Osteoblast (primary cell): ENCODE measurements around the gene IFI35. TPM values are rescaled to one million over a fixed set of nuclear protein-coding genes. Genes with fewer than 3 reads are reported as not detected.

Experiments used
- DNase-seq: peaks from one replicate; pipeline ENCODE4 v3.0.0; 2011; ENCODE audit warnings: low spot score, mixed read lengths; ENCODE audit not compliant: insufficient read length; ENCODE audit errors: missing footprints
- H2AFZ ChIP-seq: 2 replicates; pipeline ENCODE4 v1.6.0; 2011; ENCODE audit warnings: mild to moderate bottlenecking, low read length
- H3K27ac ChIP-seq: 2 replicates; pipeline ENCODE4 v1.5.1; 2011; ENCODE audit warnings: mild to moderate bottlenecking, low read depth, low read length, moderate library complexity
- H3K27me3 ChIP-seq: 2 replicates; pipeline ENCODE4 v1.6.0; 2012; ENCODE audit warnings: mild to moderate bottlenecking, control low read depth, inconsistent platforms, low read length, moderate library complexity; ENCODE audit not compliant: insufficient read depth
- H3K36me3 ChIP-seq: 2 replicates; pipeline ENCODE4 v1.5.1; 2011; ENCODE audit warnings: mild to moderate bottlenecking, low read length, control low read depth, moderate library complexity; ENCODE audit not compliant: insufficient read depth
- H3K4me1 ChIP-seq: 2 replicates; pipeline ENCODE4 v1.5.1; 2011; ENCODE audit warnings: mild to moderate bottlenecking, low read length, control low read depth, moderate library complexity; ENCODE audit not compliant: insufficient read depth
- H3K4me2 ChIP-seq: 2 replicates; pipeline ENCODE4 v1.6.0; 2011; ENCODE audit warnings: mild to moderate bottlenecking, low read length; ENCODE audit not compliant: insufficient read depth
- H3K4me3 ChIP-seq: fragments of 200-600 bp; sonication (generic); 3 replicates; pipeline ENCODE4 v1.5.1; 2012; ENCODE audit warnings: mild to moderate bottlenecking, low read length, inconsistent platforms; ENCODE audit not compliant: insufficient read depth
- H3K79me2 ChIP-seq: 2 replicates; pipeline ENCODE4 v1.6.0; 2012; ENCODE audit warnings: mild to moderate bottlenecking, low read length, control low read depth, inconsistent platforms; ENCODE audit not compliant: insufficient read depth
- H3K9me3 ChIP-seq: 2 replicates; pipeline ENCODE4 v1.5.1; 2011; ENCODE audit warnings: low read depth, low read length, control low read depth
- H4K20me1 ChIP-seq: 2 replicates; pipeline ENCODE4 v1.6.0; 2012; ENCODE audit warnings: mild to moderate bottlenecking, low read length, control low read depth; ENCODE audit not compliant: insufficient read depth
- total RNA-seq: library from RNA; depleted of rRNA; stranded (reverse); fragments of >200 nt; gene quantifications from 2 replicates; pipeline ENCODE4 v1.2.3, GENCODE V29; 2012
- TF ChIP-seq, protein P1 (sequence below): IDR thresholded peaks from 2 replicates; pipeline ENCODE4 v1.5.1; 2011; ENCODE audit warnings: mild to moderate bottlenecking, low read depth, low read length, moderate library complexity; ENCODE audit errors: extremely low read depth

Gene IFI35
- total RNA-seq, 1 donor = 45.2 TPM

DNA sequence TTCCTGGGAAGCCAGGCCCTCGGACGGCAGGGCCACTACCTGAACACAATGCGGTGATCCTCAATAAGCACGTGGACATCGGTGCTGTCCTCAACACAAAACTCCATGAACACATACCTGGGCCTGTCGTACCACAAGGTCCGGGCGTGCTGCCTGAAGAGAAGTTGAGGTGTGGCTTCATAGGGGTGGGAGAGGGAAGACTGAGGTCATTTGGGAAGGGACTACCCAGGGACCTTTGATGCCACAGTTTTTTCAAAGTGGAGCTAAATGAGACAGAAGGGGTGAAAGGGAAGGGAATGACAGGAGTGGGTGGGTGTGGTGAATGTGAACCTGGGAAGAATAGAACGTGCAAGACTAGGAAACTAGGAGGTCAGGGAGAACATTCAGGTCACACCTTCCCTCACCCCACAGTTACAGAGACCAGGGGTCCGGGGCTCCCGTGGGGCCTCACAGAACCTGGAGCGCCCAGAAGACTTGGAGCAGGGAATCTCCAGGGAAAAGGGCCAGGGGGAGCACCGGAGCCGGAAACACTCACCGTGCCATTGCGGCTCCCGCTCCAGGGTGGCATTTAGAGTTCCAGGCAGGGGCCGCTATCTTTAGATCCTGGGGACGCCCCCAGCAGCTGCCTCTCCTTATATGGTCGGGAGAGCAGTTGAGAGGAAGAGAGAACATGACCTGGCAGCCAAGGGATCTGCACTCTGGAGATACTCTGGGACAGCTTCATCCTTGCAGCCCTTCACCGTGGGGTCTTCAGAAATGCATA is 26.9 kb upstream of the IFI35 start, which contains the start of gene PTGES3L:
Gene PTGES3L, minus strand, starts transcription at position 570 of the 763 bp plus-strand sequence. Its CDS starts 27 bp downstream, at position 543.
- no peaks in the 10 kb centered on the region for H3K27me3 ChIP-seq
- no peaks in the 10 kb centered on the region for H3K9me3 ChIP-seq
- TF ChIP-seq, protein P1, sequence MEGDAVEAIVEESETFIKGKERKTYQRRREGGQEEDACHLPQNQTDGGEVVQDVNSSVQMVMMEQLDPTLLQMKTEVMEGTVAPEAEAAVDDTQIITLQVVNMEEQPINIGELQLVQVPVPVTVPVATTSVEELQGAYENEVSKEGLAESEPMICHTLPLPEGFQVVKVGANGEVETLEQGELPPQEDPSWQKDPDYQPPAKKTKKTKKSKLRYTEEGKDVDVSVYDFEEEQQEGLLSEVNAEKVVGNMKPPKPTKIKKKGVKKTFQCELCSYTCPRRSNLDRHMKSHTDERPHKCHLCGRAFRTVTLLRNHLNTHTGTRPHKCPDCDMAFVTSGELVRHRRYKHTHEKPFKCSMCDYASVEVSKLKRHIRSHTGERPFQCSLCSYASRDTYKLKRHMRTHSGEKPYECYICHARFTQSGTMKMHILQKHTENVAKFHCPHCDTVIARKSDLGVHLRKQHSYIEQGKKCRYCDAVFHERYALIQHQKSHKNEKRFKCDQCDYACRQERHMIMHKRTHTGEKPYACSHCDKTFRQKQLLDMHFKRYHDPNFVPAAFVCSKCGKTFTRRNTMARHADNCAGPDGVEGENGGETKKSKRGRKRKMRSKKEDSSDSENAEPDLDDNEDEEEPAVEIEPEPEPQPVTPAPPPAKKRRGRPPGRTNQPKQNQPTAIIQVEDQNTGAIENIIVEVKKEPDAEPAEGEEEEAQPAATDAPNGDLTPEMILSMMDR = no peak
- H3K36me3 ChIP-seq = no peaks in the 10 kb centered on the region
- H4K20me1 ChIP-seq = peaks cover 6% of the 10 kb centered on the region
- peak within 1 kb of the TSS; percentile 100 for H3K4me2 ChIP-seq
- peak within 1 kb of the TSS; percentile 76 for H3K27ac ChIP-seq
- DNase-seq = peak; percentile 94
- peaks cover 44% of the 10 kb centered on the region for H3K79me2 ChIP-seq
- peak within 1 kb of the TSS; percentile 99 for H3K4me3 ChIP-seq
- H2AFZ ChIP-seq = peak within 1 kb of the TSS; percentile 88
- H3K4me1 ChIP-seq = peaks cover 17% of the 10 kb centered on the region

DNA sequence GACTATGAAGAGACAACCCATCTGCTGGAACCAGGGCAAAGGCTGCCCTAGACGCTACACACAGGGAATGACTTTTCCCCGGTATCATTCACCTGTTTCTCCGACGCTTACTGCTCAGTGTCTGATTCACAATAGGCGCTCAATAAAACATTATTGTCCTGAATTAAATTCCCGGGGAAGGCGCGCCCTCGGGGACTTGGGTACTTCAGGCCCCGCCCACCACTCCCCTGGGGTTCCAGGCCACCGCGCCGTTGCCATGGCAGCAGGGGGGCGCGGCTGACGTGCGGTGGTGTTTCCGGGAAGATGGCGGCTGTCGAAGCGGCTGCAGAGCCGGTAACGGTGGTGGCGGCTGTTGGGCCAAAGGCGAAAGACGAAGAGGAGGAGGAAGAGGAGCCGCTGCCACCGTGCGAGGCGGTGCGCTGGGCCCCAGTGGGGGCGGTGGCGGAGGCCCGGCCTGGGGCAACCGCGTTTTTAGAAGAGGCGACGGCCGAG is 26.3 kb upstream of the IFI35 start, which contains the start of gene RUNDC1:
Gene RUNDC1, plus strand, starts transcription at position 292 of the 492 bp plus-strand sequence. Its CDS starts 12 bp downstream, at position 304.
- Histone ChIP-seq H3K9me3 (no peaks in the 10 kb centered on the region), H3K27ac (peak within 1 kb of the TSS; percentile 76), H3K79me2 (peaks cover 49% of the 10 kb centered on the region), H2AFZ (peak within 1 kb of the TSS; percentile 88), H4K20me1 (peaks cover 6% of the 10 kb centered on the region), H3K4me1 (peaks cover 17% of the 10 kb centered on the region), H3K4me3 (peak within 1 kb of the TSS; percentile 99), H3K36me3 (peaks cover 4% of the 10 kb centered on the region), H3K27me3 (no peaks in the 10 kb centered on the region), H3K4me2 (peak within 1 kb of the TSS; percentile 100)
- TF ChIP-seq, protein P1 = no peak
- peak; percentile 99 for DNase-seq

DNA sequence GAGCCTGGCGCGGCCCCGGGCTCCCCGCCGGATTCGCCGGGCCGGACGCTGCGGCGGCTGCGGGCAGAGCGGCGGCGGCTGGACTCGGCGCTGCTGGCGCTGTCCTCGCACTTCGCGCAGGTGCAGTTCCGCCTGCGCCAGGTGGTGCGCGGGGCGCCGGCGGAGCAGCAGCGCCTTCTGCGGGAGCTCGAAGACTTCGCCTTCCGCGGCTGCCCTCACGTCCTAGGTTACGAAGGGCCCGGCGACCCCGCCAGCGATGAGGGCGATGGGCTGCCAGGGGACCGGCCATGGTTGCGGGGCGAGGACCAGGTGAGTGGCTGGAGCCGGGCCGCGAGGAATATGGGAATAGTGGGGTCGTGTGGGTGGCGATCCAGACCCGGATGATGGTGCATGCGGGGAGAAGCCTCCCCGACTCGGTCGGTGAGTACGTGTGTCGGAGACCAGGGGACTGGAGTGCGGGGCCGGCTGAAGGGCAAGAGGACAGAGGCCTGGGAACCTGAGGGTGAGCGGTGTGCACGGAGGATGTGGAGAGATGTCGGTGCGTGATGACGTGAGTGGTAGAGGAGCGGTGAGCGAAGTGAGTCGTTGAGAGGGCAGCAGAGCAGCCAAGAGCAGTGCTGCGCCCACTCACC is 25.7 kb upstream of the IFI35 start:
- Histone ChIP-seq H3K79me2 (peaks cover 54% of the 10 kb centered on the region), H3K27ac (peak overlapping the region; percentile 76)

More for the DNA sequence above, 25.7 kb upstream of the IFI35 start:
- H3K9me3 ChIP-seq = no peaks in the 10 kb centered on the region
- H3K36me3 ChIP-seq = peaks cover 10% of the 10 kb centered on the region
- peak overlapping the region; percentile 99 for H3K4me3 ChIP-seq
- H3K27me3 ChIP-seq = no peaks in the 10 kb centered on the region
- peak; percentile 93 for DNase-seq
- H3K4me2 ChIP-seq = peak overlapping the region; percentile 100
- TF ChIP-seq, protein P1 = no peak
- H4K20me1 ChIP-seq = peaks cover 6% of the 10 kb centered on the region
- H3K4me1 ChIP-seq = peaks cover 17% of the 10 kb centered on the region
- H2AFZ ChIP-seq = peak overlapping the region; percentile 83
